Measurements from ENCODE around the gene SMIM41. TPM values are rescaled to one million over a fixed set of nuclear protein-coding genes. Genes with fewer than 3 reads are reported as not detected.

Gene SMIM41
- total RNA-seq, 6 donors from 2014 or later, result 4.7 to 25.1 (median 15.4) TPM

- Histone ChIP-seq H3K4me1 (peaks cover 31 to 52% (median 33%) of the 10 kb centered on the region in 4 donors), H3K9me3 (no peaks in the 10 kb centered on the region), H3K36me3 (peaks cover 7 to 26% (median 20%) of the 10 kb centered on the region in 4 donors), H3K27me3 (no peaks in the 10 kb centered on the region), H3K27ac (peak overlapping the region; percentile 87 to 94 (median 93)), H3K4me3 (peak overlapping the region; percentile 87 to 98 (median 91))
- no peak for TF ChIP-seq CTCF (IDR thresholded peaks at IDR 0.05)
- TF ChIP-seq EP300 (IDR thresholded peaks at IDR 0.05), result no peak
- no peak for TF ChIP-seq POLR2AphosphoS5 (IDR thresholded peaks at IDR 0.05)
- TF ChIP-seq POLR2A (IDR thresholded peaks at IDR 0.05), result no peak
- WGBS, 2 donors, result 6 to 8% methylated on average over 20 to 31 of the region's 37 CpGs
- ATAC-seq (ENCODE audit: low FRiP score in 2 of 2), result peak; percentile 60 to 69
- DNase-seq, result no peak
Observed at GRCh38 chr12:52070185-52070925, 9.1 kb upstream of the SMIM41 start.

GRCh38 chr12:52073531-52074381, 5.7 kb upstream of the SMIM41 start:
- DNase-seq (peak in 1 of 2 donors; percentile 48), ATAC-seq (ENCODE audit: low FRiP score in 2 of 2) (no peak)

GRCh38 chr12:52074971-52075724, 4.4 kb upstream of the SMIM41 start:
- TF ChIP-seq EP300 (IDR thresholded peaks at IDR 0.05) (no peak), POLR2A (IDR thresholded peaks at IDR 0.05) (no peak), POLR2AphosphoS5 (IDR thresholded peaks at IDR 0.05) (peak in 1 of 2 donors; percentile 6), CTCF (IDR thresholded peaks at IDR 0.05) (no peak)
- WGBS, 2 donors, result 62 to 79% methylated on average over 2 to 3 of the region's 3 CpGs
- DNase-seq, result no peak
- peaks cover 26 to 50% (median 29%) of the 10 kb centered on the region in 4 donors for H3K4me1 ChIP-seq
- H3K27me3 ChIP-seq, result no peaks in the 10 kb centered on the region
- H3K36me3 ChIP-seq, result peaks cover 10 to 66% (median 52%) of the 10 kb centered on the region in 4 donors
- H3K4me3 ChIP-seq, result no peak overlapping the region
- H3K9me3 ChIP-seq, result no peaks in the 10 kb centered on the region
- peak overlapping the region in 1 of 4 donors; percentile 35 for H3K27ac ChIP-seq
- ATAC-seq (ENCODE audit: low FRiP score in 2 of 2), result no peak

More at GRCh38 chr12:52073531-52074381, 5.7 kb upstream of the SMIM41 start:
- Histone ChIP-seq H3K27me3 (no peaks in the 10 kb centered on the region), H3K4me3 (no peak overlapping the region), H3K36me3 (peaks cover 10 to 60% (median 46%) of the 10 kb centered on the region in 4 donors), H3K4me1 (peaks cover 31 to 52% (median 33%) of the 10 kb centered on the region in 4 donors), H3K9me3 (no peaks in the 10 kb centered on the region), H3K27ac (peak overlapping the region in 2 of 4 donors; percentile 5 to 35)
- 61 to 84% methylated on average over 15 to 23 of the region's 23 CpGs for WGBS, 2 donors
- TF ChIP-seq POLR2AphosphoS5 (IDR thresholded peaks at IDR 0.05) (peak in 1 of 2 donors; percentile 11), EP300 (IDR thresholded peaks at IDR 0.05) (no peak)

- no peak for TF ChIP-seq CTCF (IDR thresholded peaks at IDR 0.05)
- TF ChIP-seq POLR2A (IDR thresholded peaks at IDR 0.05), result no peak
- TF ChIP-seq POLR2AphosphoS5 (IDR thresholded peaks at IDR 0.05), result no peak
- TF ChIP-seq EP300 (IDR thresholded peaks at IDR 0.05), result no peak
- Histone ChIP-seq H3K36me3 (peaks cover 10 to 66% (median 52%) of the 10 kb centered on the region in 4 donors), H3K4me1 (peaks cover 18 to 50% (median 26%) of the 10 kb centered on the region in 4 donors), H3K27ac (no peak overlapping the region), H3K4me3 (no peak overlapping the region), H3K27me3 (no peaks in the 10 kb centered on the region), H3K9me3 (no peaks in the 10 kb centered on the region)
- ATAC-seq (ENCODE audit: low FRiP score in 2 of 2) (no peak), DNase-seq (peak in 1 of 2 donors; percentile 17)
- WGBS, 2 donors, result 93 to 95% methylated on average over 15 to 16 of the region's 16 CpGs
Observed at GRCh38 chr12:52076811-52077210, 2.7 kb upstream of the SMIM41 start.
